ENCODE data around the gene SLC7A1.

DNA sequence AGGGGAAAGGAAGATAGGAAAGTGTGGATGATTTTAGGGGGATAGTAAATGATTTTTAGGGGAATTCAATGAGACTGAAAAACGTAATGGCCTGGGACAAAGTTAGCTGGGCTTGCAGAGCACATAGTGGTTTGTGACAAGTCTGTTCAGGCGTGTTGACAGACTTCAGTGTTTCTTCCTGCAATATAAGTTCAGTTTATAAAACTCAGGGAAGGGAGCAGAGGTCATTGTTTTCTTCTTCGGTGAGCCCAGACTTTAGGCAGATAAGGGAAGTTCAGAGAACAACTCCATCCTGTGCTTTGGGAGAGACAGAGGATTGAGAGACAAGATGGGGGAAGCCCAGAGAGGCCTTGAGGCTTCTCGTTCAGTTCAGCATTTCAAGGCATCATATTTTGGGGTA, 45.2 kb upstream of the SLC7A1 start:
- TF ChIP-seq POLR2A (IDR thresholded peaks at IDR 0.05), result no peak
- TF ChIP-seq, protein P1, sequence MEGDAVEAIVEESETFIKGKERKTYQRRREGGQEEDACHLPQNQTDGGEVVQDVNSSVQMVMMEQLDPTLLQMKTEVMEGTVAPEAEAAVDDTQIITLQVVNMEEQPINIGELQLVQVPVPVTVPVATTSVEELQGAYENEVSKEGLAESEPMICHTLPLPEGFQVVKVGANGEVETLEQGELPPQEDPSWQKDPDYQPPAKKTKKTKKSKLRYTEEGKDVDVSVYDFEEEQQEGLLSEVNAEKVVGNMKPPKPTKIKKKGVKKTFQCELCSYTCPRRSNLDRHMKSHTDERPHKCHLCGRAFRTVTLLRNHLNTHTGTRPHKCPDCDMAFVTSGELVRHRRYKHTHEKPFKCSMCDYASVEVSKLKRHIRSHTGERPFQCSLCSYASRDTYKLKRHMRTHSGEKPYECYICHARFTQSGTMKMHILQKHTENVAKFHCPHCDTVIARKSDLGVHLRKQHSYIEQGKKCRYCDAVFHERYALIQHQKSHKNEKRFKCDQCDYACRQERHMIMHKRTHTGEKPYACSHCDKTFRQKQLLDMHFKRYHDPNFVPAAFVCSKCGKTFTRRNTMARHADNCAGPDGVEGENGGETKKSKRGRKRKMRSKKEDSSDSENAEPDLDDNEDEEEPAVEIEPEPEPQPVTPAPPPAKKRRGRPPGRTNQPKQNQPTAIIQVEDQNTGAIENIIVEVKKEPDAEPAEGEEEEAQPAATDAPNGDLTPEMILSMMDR (IDR thresholded peaks at IDR 0.05), result no peak
- TF ChIP-seq POLR2AphosphoS5 (IDR thresholded peaks at IDR 0.05), result no peak

Data from suprapubic skin (tissue), 4 donors.